ENCODE data around the gene HAT1.
"Not testable (repeated sequence)": the region's sequence is repeated elsewhere in the genome, so short reads cannot be mapped to it uniquely, and the experiment has no call there.

HAT1 gene

GRCh38 chr2:171985076-171985475, 62.8 kb downstream of the HAT1 start:
- DNase-seq: no peak

GRCh38 chr2:171986778-171987177, 64.5 kb downstream of the HAT1 start:
- no peak for DNase-seq

DNA sequence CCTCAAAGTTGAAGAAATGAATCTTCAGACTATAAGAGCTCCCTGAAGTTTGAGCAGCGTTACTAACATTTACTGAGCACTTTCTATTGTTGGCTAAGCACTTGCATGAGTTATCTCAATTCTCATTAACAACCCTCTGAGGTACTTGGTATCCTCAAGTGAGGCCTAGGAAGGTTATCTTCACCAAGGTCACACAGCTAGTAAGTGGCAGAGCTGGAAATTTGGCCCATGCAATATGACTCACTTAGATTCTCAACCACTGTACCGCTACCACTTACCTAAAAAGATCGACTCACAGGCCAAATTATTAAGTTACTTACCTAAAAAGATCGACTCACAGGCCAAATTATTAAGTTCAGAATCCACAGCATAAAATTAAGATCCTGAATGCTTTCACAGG, 68.8 kb downstream of the HAT1 start:
- DNase-seq: no peak

DNA sequence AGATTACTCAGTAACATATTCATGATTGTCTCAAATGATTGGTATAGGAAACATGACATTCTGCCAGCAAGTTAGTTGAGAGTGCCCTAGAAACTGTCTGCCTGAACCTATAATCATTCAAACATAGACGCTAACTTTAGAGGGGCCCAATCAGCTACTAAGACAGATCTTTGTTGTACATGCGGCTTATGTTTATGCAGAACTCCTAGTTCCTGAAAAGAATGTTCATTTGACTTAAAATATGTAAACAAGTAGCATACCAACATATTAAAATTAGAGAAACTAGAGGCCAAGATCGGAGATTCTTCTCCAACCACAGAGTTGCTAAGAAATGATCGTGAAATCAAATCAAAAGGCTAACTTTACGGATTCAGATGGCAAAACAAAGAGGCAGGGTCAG, 73.3 kb downstream of the HAT1 start:
- no peak for DNase-seq

DNA sequence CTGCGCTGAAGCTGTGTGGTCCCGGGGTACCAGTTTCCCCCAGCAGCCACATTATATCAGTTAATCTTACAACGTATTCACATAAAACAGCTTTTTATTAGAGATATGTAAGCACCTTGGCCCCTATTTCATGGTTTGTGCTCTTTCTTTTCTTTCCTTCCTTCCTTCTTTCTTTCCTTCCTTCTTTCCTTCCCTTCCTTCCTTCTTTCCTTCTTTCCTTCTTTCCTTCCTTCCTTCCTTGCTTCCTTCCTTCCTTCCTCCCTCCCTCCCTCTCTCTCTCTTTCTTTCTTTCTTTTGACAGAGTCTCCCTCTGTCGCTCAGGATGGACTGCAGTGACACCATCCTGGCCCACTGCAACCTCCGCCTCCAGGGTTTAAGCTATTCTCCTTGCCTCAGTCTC, 73.8 kb downstream of the HAT1 start:
- no peak for DNase-seq

- DNase-seq: not testable (repeated sequence)
Observed at GRCh38 chr2:171997031-171997430, 74.8 kb downstream of the HAT1 start.

DNA sequence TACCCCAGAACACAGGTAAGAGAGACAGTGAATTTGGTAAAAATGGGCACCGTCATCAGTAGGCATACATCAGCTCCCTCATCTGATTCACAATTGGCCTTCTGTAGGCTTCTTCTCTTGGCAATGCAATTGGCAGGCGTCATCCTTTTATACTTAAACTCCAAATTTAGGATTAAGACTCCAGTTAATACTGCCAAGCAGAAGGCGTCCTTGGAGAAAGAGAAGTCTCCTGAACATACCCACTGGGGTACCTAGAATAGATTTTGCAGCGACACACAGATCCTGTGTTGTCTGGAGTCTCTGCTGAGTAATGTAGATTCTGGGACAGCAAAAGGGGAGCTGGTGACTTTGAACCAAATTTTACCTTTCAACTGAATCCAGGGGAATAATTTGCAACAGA, 76.9 kb downstream of the HAT1 start:
- DNase-seq: no peak

DNA sequence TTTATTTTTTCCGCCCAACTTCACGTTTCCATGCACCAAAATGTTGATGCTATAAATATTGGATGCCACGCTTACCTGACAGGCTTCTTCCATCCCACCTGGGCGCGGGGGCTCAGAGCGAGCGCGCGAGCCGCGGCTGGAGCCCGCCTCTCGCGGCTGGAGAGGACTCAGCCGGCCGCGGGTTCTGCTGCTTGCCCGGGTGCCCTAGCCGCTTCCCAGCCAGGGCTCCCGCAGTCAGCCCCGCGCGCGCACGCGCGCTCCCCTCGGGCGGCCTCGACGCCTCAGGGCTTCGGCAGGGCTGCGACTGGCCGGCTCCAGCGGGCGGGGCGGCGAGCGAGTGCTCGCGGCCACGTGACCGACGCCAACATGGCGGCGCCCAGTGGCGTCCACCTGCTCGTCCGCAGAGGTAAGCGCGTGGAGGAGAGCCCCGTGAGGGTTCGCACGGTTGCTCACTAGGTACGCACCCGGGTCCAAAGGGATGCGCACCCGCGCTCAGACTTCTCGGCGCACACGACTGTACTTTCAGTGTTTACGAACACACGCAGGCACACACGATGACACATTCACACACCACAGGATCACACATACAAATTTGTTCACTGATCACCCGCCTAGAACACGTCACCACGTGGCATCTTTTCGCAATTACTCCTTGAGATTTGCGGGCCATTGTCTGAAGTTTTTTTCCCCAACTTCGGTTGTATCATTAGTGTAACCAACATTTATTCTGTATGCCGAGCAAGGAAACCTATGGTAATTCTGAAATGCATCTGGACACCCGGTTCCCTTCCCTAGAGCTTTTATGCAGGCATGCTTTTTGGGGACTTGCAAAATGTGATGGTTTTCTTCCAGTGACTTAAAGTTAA, 77.6 kb downstream of the HAT1 start, which contains the start of gene METAP1D:
Gene METAP1D, plus strand, starts transcription at position 350 of the 866 bp plus-strand sequence. Its CDS starts 17 bp downstream, at position 367.
- DNase-seq: peak; percentile 97

- DNase-seq: peak; percentile 27
Observed at GRCh38 chr2:172000696-172001361, 78.6 kb downstream of the HAT1 start.

- DNase-seq: no peak
Observed at GRCh38 chr2:172007372-172007771, 85.1 kb downstream of the HAT1 start.

GRCh38 chr2:172009823-172010222, 87.6 kb downstream of the HAT1 start:
- no peak for DNase-seq

- peak; percentile 58 for DNase-seq
Observed at GRCh38 chr2:172011812-172012575, 89.7 kb downstream of the HAT1 start.

DNA sequence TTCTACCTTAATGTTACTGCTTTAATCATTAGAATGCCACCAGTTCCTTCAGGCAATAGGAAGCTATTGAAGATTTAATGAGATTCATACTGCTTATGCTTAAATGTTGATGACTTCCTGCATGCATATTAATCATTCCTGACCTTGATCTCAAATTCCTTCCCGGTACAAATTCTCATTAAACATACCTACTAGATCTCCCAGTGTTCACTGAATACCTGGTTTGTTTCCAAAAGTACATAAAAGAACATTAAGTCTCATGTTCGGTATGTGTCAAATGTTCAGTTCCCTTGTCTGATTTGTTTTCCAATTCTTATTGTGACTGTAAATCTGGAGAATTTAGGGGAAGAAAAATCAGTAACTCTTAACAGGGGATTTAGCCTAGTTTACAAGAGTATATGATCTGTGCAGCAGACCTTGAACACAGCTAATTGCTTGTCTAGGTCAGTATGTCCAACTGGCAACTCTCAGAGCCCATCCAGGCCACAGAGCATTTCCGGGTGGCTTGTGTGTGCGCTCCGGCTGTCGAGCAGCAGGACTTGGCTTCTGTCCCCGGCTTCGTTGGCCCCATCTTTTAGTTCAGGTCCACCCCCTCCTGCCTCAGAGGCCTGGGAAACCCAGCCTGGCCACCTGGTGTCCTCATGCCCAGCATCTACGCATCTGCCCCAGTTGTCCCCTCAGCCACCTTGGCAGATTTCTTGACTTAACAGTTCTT, 90.6 kb downstream of the HAT1 start:
- no peak for DNase-seq

GRCh38 chr2:172013396-172013795, 91.1 kb downstream of the HAT1 start:
- peak; percentile 80 for DNase-seq

GRCh38 chr2:172021074-172021931, 99.0 kb downstream of the HAT1 start:
- DNase-seq: no peak

DNA sequence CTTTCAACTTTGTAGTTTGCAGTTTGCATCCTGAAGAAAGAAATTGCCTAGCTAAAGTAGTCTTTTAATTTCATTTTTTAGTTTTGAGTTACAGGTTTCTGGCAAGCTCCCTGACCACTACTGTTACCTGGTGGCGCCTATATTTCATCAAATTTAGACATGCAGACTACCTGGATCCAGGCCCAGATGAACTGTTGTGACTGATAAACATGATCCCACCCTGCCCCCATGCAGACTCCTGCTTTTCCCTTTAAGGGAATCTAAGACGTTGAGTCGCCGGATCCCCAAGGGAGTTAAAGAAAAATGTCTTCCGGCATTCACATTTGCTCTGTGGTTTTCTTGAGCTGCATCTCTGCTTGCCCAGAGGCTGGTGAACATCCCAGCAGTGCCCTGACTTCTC, 99.7 kb downstream of the HAT1 start:
- no peak for DNase-seq

DNA sequence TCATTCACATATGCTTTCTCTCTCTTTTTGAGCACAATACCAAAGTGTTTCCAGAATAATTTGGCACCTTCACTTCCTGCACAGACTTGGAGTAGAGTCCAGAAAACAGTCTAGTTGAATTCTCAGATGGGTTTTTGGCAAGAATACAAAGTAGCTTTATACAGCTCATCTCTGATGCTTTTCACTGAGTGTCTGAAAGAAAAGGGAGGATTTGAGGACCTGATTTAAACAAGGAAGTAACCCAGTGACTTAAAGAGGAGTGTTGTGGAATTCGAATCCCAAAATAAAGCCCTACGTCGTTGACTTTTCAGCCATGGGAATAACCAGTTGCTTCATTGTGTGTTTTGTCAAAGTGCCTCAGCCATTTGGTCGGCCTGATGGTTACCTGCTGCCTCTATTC, 109.3 kb downstream of the HAT1 start:
- DNase-seq: no peak

Measured in hematopoietic multipotent progenitor cell treated with erythropoietin and hydrocortisone succinate and interleukin-3 and kit ligand, for 4 days (in vitro differentiated cells).